GM19372 (cell line): ENCODE measurements around the gene NPHP1.
"Not testable (repeated sequence)": the region's sequence is repeated elsewhere in the genome, so short reads cannot be mapped to it uniquely, and the experiment has no call there.

Source experiments
- ATAC-seq: cut with Tn5 transposase; IDR thresholded peaks from one replicate; pipeline ENCODE4 v1.9.1; 2021; ENCODE audit warnings: mild to moderate bottlenecking, low read depth, moderate library complexity; ENCODE audit not compliant: unreplicated experiment

NPHP1 gene

GRCh38 chr2:110105608-110106467, 99.0 kb downstream of the NPHP1 start:
- ATAC-seq: no peak

- ATAC-seq: no peak
Observed at GRCh38 chr2:110105183-110105582, 99.6 kb downstream of the NPHP1 start.

GRCh38 chr2:110104025-110104771, 100.6 kb downstream of the NPHP1 start:
- no peak for ATAC-seq

GRCh38 chr2:110103061-110103961, 101.5 kb downstream of the NPHP1 start:
- ATAC-seq: no peak

- ATAC-seq: no peak
Observed at GRCh38 chr2:110101901-110102803, 102.7 kb downstream of the NPHP1 start.

DNA sequence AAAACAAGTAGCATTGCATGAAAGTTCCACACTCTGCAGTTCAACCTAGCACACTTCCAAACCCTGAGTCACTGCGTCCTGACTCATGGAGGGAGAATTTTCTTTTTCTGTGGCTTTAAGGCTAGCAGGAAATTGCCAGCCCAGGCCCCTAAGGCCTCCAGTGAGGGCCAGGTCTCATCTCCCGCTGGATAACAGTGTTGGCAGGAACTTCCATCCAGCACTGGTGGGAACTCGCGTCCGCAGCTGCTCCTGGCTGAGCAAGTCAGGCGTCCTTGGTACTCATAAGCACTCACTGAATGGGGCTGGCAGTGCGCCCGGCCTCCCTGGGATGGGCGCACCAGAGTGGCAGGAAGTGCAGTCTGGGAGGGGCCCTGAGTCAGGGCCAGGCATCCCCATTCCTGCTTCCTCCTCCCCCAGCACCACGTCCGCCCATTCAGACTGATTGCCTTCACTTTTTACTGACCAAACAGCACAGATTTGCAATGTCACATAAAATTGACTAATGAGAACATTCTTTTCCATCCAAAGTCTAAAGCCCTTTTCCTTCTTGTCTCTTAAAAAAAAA, 103.5 kb downstream of the NPHP1 start:
- ATAC-seq: no peak

DNA sequence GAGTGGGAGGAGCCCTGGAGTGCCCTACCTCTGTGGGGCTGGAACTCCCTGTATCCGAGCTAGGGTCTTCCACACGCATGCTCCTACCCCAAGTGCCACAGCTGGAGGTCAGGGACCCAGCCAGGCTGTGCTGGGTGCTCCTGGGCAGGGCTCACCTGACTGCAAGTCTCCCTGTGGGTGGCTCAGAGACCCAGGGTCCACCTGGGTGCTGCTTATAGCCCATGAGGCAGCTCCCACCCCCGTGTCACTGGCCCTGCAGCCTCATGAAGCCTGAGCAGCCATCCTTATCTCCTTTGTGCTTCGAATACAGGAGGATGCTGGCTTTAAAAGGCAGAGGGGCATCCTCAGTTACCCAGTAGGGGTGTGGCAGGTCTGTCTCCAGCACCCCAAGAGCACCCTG, 103.9 kb downstream of the NPHP1 start:
- ATAC-seq: not testable (repeated sequence)

- ATAC-seq: no peak
Observed at GRCh38 chr2:110100480-110100879, 104.3 kb downstream of the NPHP1 start.

DNA sequence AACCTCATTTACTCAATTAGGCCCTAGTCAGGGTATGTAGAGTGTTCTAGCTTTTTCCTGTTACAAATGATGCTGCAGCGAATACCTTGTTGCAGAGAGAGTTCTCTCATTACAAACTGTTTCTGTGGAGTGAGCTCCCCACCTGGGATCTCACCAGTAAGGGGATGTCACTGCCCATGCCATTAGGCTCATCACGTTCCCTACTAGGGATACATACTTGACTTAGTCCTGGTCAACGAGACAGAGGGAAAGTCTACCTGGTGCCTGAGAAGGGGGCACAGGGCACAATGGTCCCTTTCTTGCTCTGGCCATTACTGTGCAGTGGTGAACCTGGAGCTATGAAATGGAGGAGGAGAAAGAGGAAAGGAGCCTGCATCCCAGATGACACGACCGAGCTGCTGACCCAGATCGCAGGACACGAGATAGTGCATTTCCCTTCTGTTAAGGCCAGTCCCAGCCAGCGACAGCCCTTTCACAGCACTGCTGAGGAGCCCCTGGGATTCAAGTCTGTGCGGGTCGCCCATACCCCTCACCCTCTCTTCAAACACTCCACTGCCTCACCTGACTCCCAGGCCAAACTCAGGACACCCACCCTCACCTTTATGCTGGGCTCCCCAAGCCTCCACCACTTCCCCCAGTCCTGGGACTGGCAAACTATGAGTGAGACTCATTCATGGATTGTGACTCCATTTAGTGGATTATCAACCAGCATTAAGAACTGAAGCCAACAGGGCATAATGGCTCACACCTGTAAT, 105.2 kb downstream of the NPHP1 start:
- ATAC-seq: no peak

GRCh38 chr2:110099038-110099425, 105.8 kb downstream of the NPHP1 start:
- ATAC-seq: no peak

GRCh38 chr2:110097506-110098220, 107.2 kb downstream of the NPHP1 start:
- ATAC-seq: no peak

- no peak for ATAC-seq
Observed at GRCh38 chr2:110095994-110096633, 108.7 kb downstream of the NPHP1 start.

DNA sequence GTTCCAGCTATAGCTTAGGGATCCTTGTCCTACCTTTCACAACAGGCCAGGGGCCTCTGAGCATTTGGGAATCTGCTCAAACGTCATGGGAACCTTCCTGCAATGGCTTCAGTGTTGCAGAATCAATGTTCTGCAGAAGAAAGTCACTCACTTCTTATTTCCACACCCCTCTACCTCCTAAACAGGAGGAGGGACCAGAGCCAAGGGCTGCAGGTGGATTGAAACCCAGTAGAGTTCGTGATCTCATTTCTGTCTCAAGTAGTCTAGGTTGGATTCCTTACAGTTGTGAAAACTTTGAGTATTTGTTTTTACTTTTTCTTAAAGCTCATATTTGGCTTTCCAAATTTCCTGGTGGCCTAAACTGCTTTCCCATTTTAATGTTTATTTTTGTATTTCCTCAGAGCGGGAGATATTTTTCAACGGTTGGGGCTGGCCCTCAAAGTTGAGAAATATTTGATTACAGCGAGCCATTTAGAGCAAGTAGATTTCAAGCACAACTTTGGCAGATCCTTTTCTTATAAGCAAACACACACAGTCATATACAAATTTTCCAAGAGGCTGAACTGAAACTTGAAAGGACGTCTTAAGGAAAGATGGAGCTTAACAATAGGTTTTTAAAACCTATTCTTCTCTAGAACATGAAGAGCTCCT, 109.8 kb downstream of the NPHP1 start:
- not testable (repeated sequence) for ATAC-seq

DNA sequence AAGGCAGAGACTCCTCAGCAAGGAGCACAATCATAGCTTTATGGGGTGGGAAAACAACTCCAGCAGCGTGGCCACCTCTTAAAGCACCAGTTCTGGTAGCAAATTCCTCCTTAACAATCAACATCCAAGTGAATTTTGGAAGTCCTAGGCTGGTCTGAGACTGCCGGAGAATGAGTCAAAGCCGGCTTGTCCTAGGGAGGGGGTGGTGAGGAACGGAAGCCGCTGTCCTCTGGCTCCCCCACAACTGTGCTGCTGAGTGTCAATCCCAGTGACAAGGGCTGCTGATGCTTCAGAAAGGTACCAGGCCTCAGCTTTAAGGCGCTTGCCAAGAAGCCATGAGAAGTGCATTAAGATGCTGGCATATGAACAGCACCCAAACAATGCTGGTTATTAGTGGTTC, 110.9 kb downstream of the NPHP1 start:
- ATAC-seq: not testable (repeated sequence)

DNA sequence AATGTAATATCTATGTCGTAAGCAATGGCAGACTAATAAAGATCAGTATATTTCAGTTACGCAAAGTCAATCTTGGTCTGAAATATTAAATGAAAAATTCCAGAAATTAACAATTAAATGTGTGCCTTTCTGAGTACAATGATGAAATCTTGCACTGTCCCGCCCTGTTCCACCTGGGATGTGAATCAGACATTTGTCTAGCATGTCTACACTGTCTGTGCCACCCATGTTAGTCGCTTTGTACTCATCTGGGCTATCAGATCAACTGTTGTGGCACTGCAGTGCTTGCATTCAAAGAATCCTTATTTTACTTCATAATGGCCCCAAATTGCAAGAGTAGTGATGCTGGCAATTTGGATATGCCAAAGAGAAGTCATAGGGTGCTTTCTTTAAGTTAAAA, 114.6 kb downstream of the NPHP1 start:
- not testable (repeated sequence) for ATAC-seq

DNA sequence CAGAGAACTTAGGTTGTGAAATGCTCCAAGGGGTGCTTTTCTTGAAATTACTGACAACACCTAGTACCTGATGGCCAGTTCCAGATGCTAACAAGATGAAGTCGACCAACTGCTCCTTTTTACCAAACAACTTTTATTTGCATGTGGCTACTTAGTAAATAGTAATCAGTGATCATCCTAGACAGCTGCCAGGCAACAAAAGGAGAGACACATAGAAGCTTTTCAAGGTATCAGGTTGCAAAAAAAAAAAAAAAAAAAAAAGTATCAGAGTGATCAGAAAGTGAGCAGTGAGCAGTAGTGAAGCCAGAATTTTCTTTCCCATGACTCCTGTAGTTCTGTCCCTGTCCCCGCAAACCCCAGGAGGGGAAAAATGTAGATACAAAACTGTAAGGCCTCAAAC, 121.1 kb downstream of the NPHP1 start:
- not testable (repeated sequence) for ATAC-seq

- ATAC-seq: not testable (repeated sequence)
Observed at GRCh38 chr2:110083162-110083561, 121.7 kb downstream of the NPHP1 start.
